Measurements from ENCODE around the gene COX19. TPM values are rescaled to one million over a fixed set of nuclear protein-coding genes. Genes with fewer than 3 reads are reported as not detected.

COX19 gene
- total RNA-seq, 1 experiment from 2014 or later: 12.3 TPM

GRCh38 chr7:931871-932650 lies 43.3 kb downstream of the COX19 start:
- no peak for DNase-seq
- H3K36me3 Mint-ChIP-seq (ENCODE audit: insufficient read depth in 1 of 3, low read depth in 3 of 3): no peaks in the 10 kb centered on the region; a peak in 1 of 7 replicates
- Histone ChIP-seq H3T11ph (ENCODE audit: low read length) (no peak overlapping the region), H4K8ac (replicated peaks; ENCODE audit: insufficient read length, low read depth, low read length) (no peak overlapping the region), H3K9me3 (ENCODE audit: control insufficient read depth, low read depth, low read length) (no peaks in the 10 kb centered on the region), H2BK120ac (ENCODE audit: low read depth, low read length, poor library complexity, severe bottlenecking) (no peak overlapping the region), H3K9ac (ENCODE audit: extremely low read depth, insufficient read length, low read length) (no peak overlapping the region), H4K20me1 (ENCODE audit: control insufficient read depth, insufficient read depth, insufficient read length) (no peaks in the 10 kb centered on the region), H3K4me1 (ENCODE audit: insufficient read depth, low read length) (no peaks in the 10 kb centered on the region), H3K14ac (ENCODE audit: insufficient read depth, low read length) (no peak overlapping the region; the same call in 1 of the 2 replicates), H2BK15ac (ENCODE audit: low read depth, low read length) (no peak overlapping the region), H4K5ac (ENCODE audit: insufficient read length, low read depth, low read length) (no peak overlapping the region), H3K4ac (ENCODE audit: low read depth, low read length) (no peak overlapping the region), H2BK20ac (ENCODE audit: low read depth, low read length, poor library complexity, severe bottlenecking) (no peak overlapping the region), H2BK12ac (ENCODE audit: insufficient read length, low read depth, low read length) (no peak overlapping the region), H3K79me1 (ENCODE audit: insufficient read depth, low read depth, low read length, poor library complexity, severe bottlenecking) (no peaks in the 10 kb centered on the region), H3K23ac (ENCODE audit: insufficient read length, low read depth, low read length) (no peak overlapping the region), H3K18ac (ENCODE audit: insufficient read length, low read depth, low read length) (no peak overlapping the region), H3K27ac (ENCODE audit: insufficient read length, low read depth, low read length) (no peak overlapping the region), H4K91ac (ENCODE audit: insufficient read length, low read depth, low read length) (no peak overlapping the region), H2BK5ac (ENCODE audit: insufficient read length, low read length) (no peak overlapping the region), H3K4me2 (ENCODE audit: insufficient read depth, insufficient read length, low read length) (no peak overlapping the region), H2AFZ (ENCODE audit: low read length) (no peak overlapping the region), H3K23me2 (ENCODE audit: insufficient read length, low read depth, low read length, poor library complexity, severe bottlenecking) (no peaks in the 10 kb centered on the region), H3K27me3 (ENCODE audit: insufficient read depth, low read length) (no peaks in the 10 kb centered on the region), H3K79me2 (ENCODE audit: insufficient read depth, low read length) (no peaks in the 10 kb centered on the region), H3K56ac (ENCODE audit: insufficient read length, low read depth, low read length) (no peak overlapping the region), H2AK5ac (ENCODE audit: insufficient read length, low read length) (no peak overlapping the region)
- H3K4me1 Mint-ChIP-seq: peaks cover 4 to 5% of the 10 kb centered on the region in 2 experiments; a peak in 2 of 4 replicates
- H3K9me3 Mint-ChIP-seq: no peaks in the 10 kb centered on the region; a peak in 1 of 5 replicates
- no CpG with 5 or more reads among the region's 21 CpGs for WGBS (ENCODE audit: extremely low coverage, insufficient read length, low lambda C conversion rate)
- no peak overlapping the region for H3K4me3 Mint-ChIP-seq
- no peak for TF ChIP-seq CTCF (conservative IDR thresholded peaks at IDR 0.05)
- H3K27me3 Mint-ChIP-seq (ENCODE audit: low read depth): no peaks in the 10 kb centered on the region
- H3K27ac Mint-ChIP-seq: no peak overlapping the region; a peak in 1 of 7 replicates

Data from H9 (cell line).